Measurements from ENCODE around the gene NRTN. TPM values are rescaled to one million over a fixed set of nuclear protein-coding genes. Genes with fewer than 3 reads are reported as not detected.

Gene NRTN
- total RNA-seq, 1 donor from 2014 or later, result 1.3 TPM

DNA sequence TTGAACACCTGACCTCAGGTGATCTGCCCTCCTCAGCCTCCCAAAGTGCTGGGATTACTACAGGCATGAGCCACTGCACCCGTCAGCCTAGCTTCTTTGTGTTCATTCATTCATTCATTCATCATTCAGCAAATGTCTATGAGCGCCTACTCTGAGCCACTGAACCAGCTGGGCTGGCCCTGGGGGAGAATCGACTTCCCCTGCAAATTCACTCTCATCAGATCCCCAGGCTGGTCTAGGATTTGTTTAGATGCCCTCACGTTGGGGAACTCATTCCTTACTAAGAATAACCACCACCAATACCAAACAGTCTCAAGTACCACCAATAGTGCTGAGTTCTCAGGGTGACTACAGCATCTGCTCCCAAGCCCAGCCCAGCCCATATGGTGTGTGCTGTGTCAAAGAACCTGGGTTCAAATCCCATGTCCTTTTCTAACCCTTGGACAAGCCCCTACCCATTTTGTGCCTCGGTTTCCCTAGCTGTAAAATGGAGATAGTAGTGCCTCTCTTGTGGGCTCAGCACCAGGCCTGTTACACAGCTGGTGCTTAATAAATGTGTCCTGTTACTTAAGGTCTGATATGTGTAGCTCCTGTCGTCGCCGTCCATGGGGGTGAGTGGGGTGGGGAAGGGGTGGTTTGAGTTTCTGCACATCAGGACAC lies 16.8 kb downstream of the NRTN start:
- FAIRE-seq (no peak), DNase-seq (ENCODE audit: low read depth) (no peak)
- Histone ChIP-seq H3K4me3 (ENCODE audit: low read depth, low read length) (no peak overlapping the region), H3K27me3 (ENCODE audit: control insufficient read depth, insufficient read depth, low read length) (no peaks in the 10 kb centered on the region), H3K36me3 (ENCODE audit: control insufficient read depth, insufficient read depth, low read length) (no peaks in the 10 kb centered on the region)
- TF ChIP-seq, protein P1, sequence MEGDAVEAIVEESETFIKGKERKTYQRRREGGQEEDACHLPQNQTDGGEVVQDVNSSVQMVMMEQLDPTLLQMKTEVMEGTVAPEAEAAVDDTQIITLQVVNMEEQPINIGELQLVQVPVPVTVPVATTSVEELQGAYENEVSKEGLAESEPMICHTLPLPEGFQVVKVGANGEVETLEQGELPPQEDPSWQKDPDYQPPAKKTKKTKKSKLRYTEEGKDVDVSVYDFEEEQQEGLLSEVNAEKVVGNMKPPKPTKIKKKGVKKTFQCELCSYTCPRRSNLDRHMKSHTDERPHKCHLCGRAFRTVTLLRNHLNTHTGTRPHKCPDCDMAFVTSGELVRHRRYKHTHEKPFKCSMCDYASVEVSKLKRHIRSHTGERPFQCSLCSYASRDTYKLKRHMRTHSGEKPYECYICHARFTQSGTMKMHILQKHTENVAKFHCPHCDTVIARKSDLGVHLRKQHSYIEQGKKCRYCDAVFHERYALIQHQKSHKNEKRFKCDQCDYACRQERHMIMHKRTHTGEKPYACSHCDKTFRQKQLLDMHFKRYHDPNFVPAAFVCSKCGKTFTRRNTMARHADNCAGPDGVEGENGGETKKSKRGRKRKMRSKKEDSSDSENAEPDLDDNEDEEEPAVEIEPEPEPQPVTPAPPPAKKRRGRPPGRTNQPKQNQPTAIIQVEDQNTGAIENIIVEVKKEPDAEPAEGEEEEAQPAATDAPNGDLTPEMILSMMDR (IDR thresholded peaks at IDR 0.05; ENCODE audit: insufficient read depth, low read length, severe bottlenecking), result no peak

DNA sequence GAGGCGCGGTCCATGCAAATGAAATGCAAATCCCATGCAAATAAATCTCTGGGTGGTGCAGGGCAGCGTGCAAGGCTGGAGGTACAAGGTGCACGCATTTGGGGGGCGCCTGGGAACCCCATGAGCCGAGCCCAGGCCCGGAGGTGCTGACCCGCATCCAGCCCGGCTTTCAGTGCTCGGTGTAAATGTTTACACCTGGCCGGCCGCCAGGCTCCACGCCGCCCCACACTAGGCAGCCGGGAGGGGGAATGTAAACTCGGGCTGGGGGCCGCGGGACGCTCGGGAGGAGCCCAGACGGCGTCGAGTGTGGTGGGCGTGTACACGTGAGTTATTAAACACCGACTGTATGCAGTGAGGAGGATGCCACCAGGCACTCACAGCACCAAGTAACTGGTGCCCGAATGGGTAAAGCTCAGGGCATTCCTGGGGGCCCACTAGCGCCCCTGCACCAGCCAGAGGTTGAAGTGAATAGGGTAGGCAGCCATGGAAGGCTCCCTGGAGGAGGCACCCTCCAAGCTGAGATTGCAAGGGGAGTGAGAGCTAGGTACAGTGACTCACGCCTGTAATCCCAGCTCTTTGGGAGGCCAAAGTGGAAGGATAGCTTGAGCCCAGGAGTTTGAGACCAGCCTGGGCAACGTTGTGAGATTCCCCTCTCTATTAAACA lies 17.4 kb downstream of the NRTN start:
- TF ChIP-seq, protein P1 (IDR thresholded peaks at IDR 0.05; ENCODE audit: insufficient read depth, low read length, severe bottlenecking), result no peak
- FAIRE-seq (no peak), DNase-seq (ENCODE audit: low read depth) (no peak)
- H3K4me3 ChIP-seq (ENCODE audit: low read depth, low read length), result no peak overlapping the region
- H3K36me3 ChIP-seq (ENCODE audit: control insufficient read depth, insufficient read depth, low read length), result no peaks in the 10 kb centered on the region
- H3K27me3 ChIP-seq (ENCODE audit: control insufficient read depth, insufficient read depth, low read length), result no peaks in the 10 kb centered on the region

DNA sequence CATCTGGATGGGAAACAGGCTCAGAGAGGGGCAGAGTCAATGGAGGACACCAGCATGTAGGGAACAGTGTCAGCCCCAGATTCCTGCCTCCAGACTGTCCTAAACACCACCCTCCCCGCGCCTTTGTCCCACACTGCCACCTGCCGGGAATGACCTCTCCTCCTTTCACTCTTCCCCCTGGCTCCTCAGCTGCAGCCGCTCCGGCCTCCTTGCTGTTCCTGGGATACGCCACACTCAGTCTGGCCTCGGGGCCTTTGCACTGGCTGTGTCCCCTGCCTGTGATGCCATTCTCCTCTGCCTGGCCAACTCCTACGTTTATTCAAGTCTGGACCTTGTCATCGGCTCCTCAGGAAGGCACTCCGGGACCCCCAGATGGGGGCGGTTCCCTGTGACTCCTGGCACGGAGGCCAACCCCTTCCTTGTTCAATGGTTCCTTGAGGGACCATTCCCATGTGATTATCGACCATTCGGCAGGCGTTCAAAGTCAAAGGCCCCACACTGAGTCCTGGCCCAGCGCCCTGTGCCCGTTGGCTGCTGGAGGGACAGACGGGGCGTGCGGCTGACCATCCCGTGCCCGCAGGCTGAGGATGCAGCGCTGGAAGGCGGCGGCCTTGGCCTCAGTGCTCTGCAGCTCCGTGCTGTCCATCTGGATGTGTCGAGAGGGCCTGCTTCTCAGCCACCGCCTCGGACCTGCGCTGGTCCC lies 18.9 kb downstream of the NRTN start:
- H3K27me3 ChIP-seq (ENCODE audit: control insufficient read depth, insufficient read depth, low read length), result no peaks in the 10 kb centered on the region
- no peaks in the 10 kb centered on the region for H3K36me3 ChIP-seq (ENCODE audit: control insufficient read depth, insufficient read depth, low read length)
- FAIRE-seq, result no peak
- no peak overlapping the region for H3K4me3 ChIP-seq (ENCODE audit: low read depth, low read length)
- DNase-seq (ENCODE audit: low read depth), result no peak
- TF ChIP-seq, protein P1 (IDR thresholded peaks at IDR 0.05; ENCODE audit: insufficient read depth, low read length, severe bottlenecking), result peak; percentile 48

DNA sequence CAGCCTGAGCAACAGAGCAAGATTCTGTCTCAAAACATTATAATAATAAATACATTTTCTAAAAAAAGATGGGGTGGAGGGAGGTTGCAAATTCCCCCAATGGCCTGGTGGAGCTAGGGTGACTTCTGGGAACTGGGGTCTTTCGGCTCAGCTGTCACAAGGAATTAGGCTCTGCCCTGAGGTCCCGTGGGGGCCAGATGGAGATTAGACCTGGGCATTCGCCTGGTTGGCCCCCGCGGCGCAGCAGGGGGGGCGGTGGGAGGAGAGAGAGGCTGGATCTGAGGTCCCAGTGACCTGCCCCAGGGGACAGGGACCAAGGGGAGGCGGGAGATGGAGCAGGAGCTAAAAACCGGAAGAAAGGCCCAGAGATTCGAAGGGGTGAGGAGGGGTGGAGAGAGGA lies 19.9 kb downstream of the NRTN start:
- FAIRE-seq, result no peak
- H3K36me3 ChIP-seq (ENCODE audit: control insufficient read depth, insufficient read depth, low read length), result no peaks in the 10 kb centered on the region
- no peak for DNase-seq (ENCODE audit: low read depth)
- TF ChIP-seq, protein P1 (IDR thresholded peaks at IDR 0.05; ENCODE audit: insufficient read depth, low read length, severe bottlenecking), result no peak
- no peak overlapping the region for H3K4me3 ChIP-seq (ENCODE audit: low read depth, low read length)
- no peaks in the 10 kb centered on the region for H3K27me3 ChIP-seq (ENCODE audit: control insufficient read depth, insufficient read depth, low read length)

DNA sequence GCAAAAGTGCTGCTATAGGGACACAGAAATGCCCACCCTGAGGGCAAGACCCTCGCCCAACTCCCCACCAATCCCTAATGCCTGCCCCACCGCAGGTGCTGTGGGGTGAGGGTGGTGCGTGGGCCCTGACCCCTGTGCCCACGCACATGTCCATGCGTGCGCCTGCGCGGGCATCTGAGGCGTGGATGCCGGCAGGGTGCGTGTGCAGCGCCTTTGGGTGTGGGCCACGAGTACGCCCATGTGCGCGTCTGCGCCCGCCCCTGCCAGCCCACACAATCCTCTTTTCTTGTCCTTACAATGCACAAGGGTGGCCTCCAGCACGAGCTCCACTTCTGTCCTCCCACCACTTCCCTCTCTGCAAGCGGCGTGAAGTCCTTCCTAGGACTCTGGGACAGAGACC lies 20.3 kb downstream of the NRTN start:
- H3K27me3 ChIP-seq (ENCODE audit: control insufficient read depth, insufficient read depth, low read length), result no peaks in the 10 kb centered on the region
- FAIRE-seq (no peak), DNase-seq (ENCODE audit: low read depth) (no peak)
- H3K4me3 ChIP-seq (ENCODE audit: low read depth, low read length), result no peak overlapping the region
- TF ChIP-seq, protein P1 (IDR thresholded peaks at IDR 0.05; ENCODE audit: insufficient read depth, low read length, severe bottlenecking), result no peak
- no peaks in the 10 kb centered on the region for H3K36me3 ChIP-seq (ENCODE audit: control insufficient read depth, insufficient read depth, low read length)
